ENCODE results near the gene PRR35.

GRCh38 chr16:534135-534534, 26.1 kb upstream of the PRR35 start:
- TF ChIP-seq CTCF (conservative IDR thresholded peaks at IDR 0.05) (no peak), ZFX (IDR thresholded peaks at IDR 0.05) (no peak)
